GM21786 (cell line): ENCODE measurements around the gene GALNTL6.
A peak's percentile ranks its signal among the peaks of the same experiment; 100 is the strongest.

Source experiments
- ATAC-seq: cut with Tn5 transposase; IDR thresholded peaks from one replicate; pipeline ENCODE4 v1.9.1; 2021; ENCODE audit not compliant: unreplicated experiment

GALNTL6 gene

GRCh38 chr4:171812665-171813525, at the start of gene GALNTL6:
Gene GALNTL6 (plus strand): TSS chr4:171813404.
- peak; percentile 36 for ATAC-seq

- ATAC-seq: no peak
These were observed 47.7 kb upstream of the GALNTL6 start for GRCh38 chr4:171765514-171765913.

GRCh38 chr4:171774642-171775190, 38.5 kb upstream of the GALNTL6 start:
- ATAC-seq: no peak

GRCh38 chr4:171779301-171779700, 33.9 kb upstream of the GALNTL6 start:
- no peak for ATAC-seq

GRCh38 chr4:171785388-171785787, 27.8 kb upstream of the GALNTL6 start:
- ATAC-seq: no peak

GRCh38 chr4:171793723-171794122, 19.5 kb upstream of the GALNTL6 start:
- no peak for ATAC-seq

- ATAC-seq: no peak
These were observed 18.7 kb upstream of the GALNTL6 start for GRCh38 chr4:171794528-171794927.

- no peak for ATAC-seq
These were observed 3.4 kb upstream of the GALNTL6 start for GRCh38 chr4:171809854-171810253.

GRCh38 chr4:171812333-171812664, 905 bp upstream of the GALNTL6 start:
- no peak for ATAC-seq

- ATAC-seq: peak; percentile 4
These were observed 484 bp downstream of the GALNTL6 start for GRCh38 chr4:171813526-171814250.

- ATAC-seq: no peak
These were observed 1.3 kb downstream of the GALNTL6 start for GRCh38 chr4:171814545-171814944.

GRCh38 chr4:171817026-171817425, 3.8 kb downstream of the GALNTL6 start:
- ATAC-seq: peak; percentile 43

- ATAC-seq: no peak
These were observed 21.4 kb downstream of the GALNTL6 start for GRCh38 chr4:171834640-171835039.

GRCh38 chr4:171843456-171843855, 30.3 kb downstream of the GALNTL6 start:
- no peak for ATAC-seq

- peak; percentile 69 for ATAC-seq
These were observed 33.0 kb downstream of the GALNTL6 start for GRCh38 chr4:171846232-171846631.

- ATAC-seq: no peak
These were observed 33.7 kb downstream of the GALNTL6 start for GRCh38 chr4:171846893-171847292.

- no peak for ATAC-seq
These were observed 34.5 kb downstream of the GALNTL6 start for GRCh38 chr4:171847751-171848150.

- ATAC-seq: no peak
These were observed 36.5 kb downstream of the GALNTL6 start for GRCh38 chr4:171849686-171850222.

- no peak for ATAC-seq
These were observed 38.1 kb downstream of the GALNTL6 start for GRCh38 chr4:171851295-171851694.

- no peak for ATAC-seq
These were observed 44.3 kb downstream of the GALNTL6 start for GRCh38 chr4:171857302-171858012.

GRCh38 chr4:171875291-171875690, 62.1 kb downstream of the GALNTL6 start:
- ATAC-seq: no peak
